IMR-90 (cell line): ENCODE measurements around the gene PYY. TPM values are rescaled to one million over a fixed set of nuclear protein-coding genes. Genes with fewer than 3 reads are reported as not detected.

ENCODE experiments used
- ELK1 ChIP-seq: fragments of 150-350 bp; IDR thresholded peaks from 2 replicates; pipeline ENCODE4 v1.6.1; 2016; ENCODE audit warnings: low read depth, mild to moderate bottlenecking, low read length, moderate library complexity, borderline replicate concordance
- RCOR1 ChIP-seq: IDR thresholded peaks from 2 replicates; pipeline ENCODE4 v1.6.1; 2012; ENCODE audit warnings: mild to moderate bottlenecking, low read length, improper control_type of control experiment; ENCODE audit not compliant: insufficient replicate concordance
- polyA plus RNA-seq, 3 experiments: library from polyadenylated mRNA; depleted of rRNA; stranded (reverse); fragments of >200 nt; gene quantifications; 2 replicates each; pipeline ENCODE4 v1.2.3, GENCODE V29; 2012; ENCODE audit warnings: low replicate concordance in 1 of 3
- total RNA-seq: library from RNA; depleted of rRNA; stranded (reverse); fragments of >200 nt; gene quantifications from 2 replicates; pipeline ENCODE4 v1.2.3, GENCODE V29; 2012
- TF ChIP-seq, protein P1 (sequence below): conservative IDR thresholded peaks from 2 replicates; pipeline ENCODE4 v1.5.1; 2012; ENCODE audit warnings: mild to moderate bottlenecking, low read depth, low read length, improper control_type of control experiment

The PYY gene
- total and polyA plus RNA-seq, 2 of the 4 experiments (the other 2 are of a cell fraction), result not detected

DNA sequence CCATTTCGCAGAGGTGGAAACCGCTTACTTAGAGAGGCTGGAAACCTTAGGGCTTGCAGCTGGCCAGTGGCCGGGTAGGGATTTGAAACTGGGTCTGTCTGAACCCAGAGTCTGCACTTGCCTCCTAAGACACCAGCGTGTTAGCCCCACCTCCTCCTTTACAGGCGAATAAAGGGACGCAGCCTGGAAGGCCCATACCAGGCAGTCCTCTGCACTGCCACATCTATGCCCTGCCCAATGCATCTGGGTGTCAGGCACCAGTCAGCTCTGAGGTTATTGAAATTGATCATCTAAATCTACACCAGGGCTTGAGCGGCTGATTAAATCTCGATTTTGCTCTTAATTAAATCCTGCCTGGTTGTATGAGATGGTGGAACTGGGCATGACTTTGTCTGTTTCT, 30.8 kb upstream of the PYY start (continued):
- TF ChIP-seq, protein P1, sequence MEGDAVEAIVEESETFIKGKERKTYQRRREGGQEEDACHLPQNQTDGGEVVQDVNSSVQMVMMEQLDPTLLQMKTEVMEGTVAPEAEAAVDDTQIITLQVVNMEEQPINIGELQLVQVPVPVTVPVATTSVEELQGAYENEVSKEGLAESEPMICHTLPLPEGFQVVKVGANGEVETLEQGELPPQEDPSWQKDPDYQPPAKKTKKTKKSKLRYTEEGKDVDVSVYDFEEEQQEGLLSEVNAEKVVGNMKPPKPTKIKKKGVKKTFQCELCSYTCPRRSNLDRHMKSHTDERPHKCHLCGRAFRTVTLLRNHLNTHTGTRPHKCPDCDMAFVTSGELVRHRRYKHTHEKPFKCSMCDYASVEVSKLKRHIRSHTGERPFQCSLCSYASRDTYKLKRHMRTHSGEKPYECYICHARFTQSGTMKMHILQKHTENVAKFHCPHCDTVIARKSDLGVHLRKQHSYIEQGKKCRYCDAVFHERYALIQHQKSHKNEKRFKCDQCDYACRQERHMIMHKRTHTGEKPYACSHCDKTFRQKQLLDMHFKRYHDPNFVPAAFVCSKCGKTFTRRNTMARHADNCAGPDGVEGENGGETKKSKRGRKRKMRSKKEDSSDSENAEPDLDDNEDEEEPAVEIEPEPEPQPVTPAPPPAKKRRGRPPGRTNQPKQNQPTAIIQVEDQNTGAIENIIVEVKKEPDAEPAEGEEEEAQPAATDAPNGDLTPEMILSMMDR, result no peak
- TF ChIP-seq RCOR1 (no peak), ELK1 (no peak)
